ENCODE results near the gene PTGFRN. TPM values are rescaled to one million over a fixed set of nuclear protein-coding genes. Genes with fewer than 3 reads are reported as not detected.
A peak's percentile ranks its signal among the peaks of the same experiment; 100 is the strongest.

The PTGFRN gene
- total and polyA plus RNA-seq, 2 of the 8 experiments (the other 6 are each of a cell fraction or from before 2014, with no cell fraction given), result 13.0 to 32.6 TPM

GRCh38 chr1:116952738-116953275 lies 43.1 kb downstream of the PTGFRN start:
- 95% methylated on average over 2 of the region's 2 CpGs; no CpG with 5 or more reads in 1 of the 2 experiments for WGBS, 2 experiments (ENCODE audit: extremely low coverage in 1 of 2, insufficient coverage in 1 of 2, insufficient read length in 1 of 2, insufficient replicate concordance in 2 of 2, low coverage in 1 of 2, low lambda C conversion rate in 2 of 2, missing lambda C conversion rate in 1 of 2)
- ChIA-PET POLR2A (ENCODE audit: partially characterized antibody) (interaction anchor here (0.6 to 0.8 kb wide), 2 partner anchors 64 to 77 kb away, joined by 3 read pairs; no protein-coding TSS in a partner anchor), CTCF (ENCODE audit: partially characterized antibody) (interaction anchor here (1.0 to 1.5 kb wide), 2 partner anchors 18 to 51 kb away, joined by 3 read pairs; no protein-coding TSS in a partner anchor)
- no peak overlapping the region for H2BK12ac ChIP-seq (ENCODE audit: low read depth, low read length)
- H4K5ac ChIP-seq (ENCODE audit: insufficient read length, low read depth, low read length), result no peak overlapping the region
- H3K23me2 ChIP-seq (ENCODE audit: low read depth, low read length), result no peaks in the 10 kb centered on the region; the same call in 1 of the 2 replicates
- TF ChIP-seq GTF2F1 (IDR thresholded peaks at IDR 0.05; ENCODE audit: borderline replicate concordance, low read depth, low read length), result no peak
- no peaks in the 10 kb centered on the region for H3K79me2 ChIP-seq (ENCODE audit: control insufficient read depth in 1 of 2, insufficient read depth in 2 of 2, low read length in 2 of 2)
- no peak overlapping the region for H3K4me3 ChIP-seq (ENCODE audit: extremely low read depth in 1 of 4, insufficient read depth in 2 of 4, low read depth in 3 of 4, low read length in 4 of 4)
- H3K79me1 ChIP-seq (ENCODE audit: low read depth, low read length), result peaks cover 2% of the 10 kb centered on the region; the same call in 1 of the 2 replicates
- no peak overlapping the region for H2BK120ac ChIP-seq (replicated peaks; ENCODE audit: low read depth, low read length)
- no peak overlapping the region for H3K14ac ChIP-seq (ENCODE audit: insufficient read length)
- FAIRE-seq, result no peak
- no peak overlapping the region for H3K18ac ChIP-seq (ENCODE audit: extremely low read depth, low read length)
- H2AK5ac ChIP-seq (ENCODE audit: low read depth, low read length), result no peak overlapping the region
- H4K91ac ChIP-seq (replicated peaks; ENCODE audit: insufficient read length, low read length), result no peak overlapping the region
- no peak overlapping the region for H3K4ac ChIP-seq (replicated peaks; ENCODE audit: insufficient read length, low read depth, low read length)
- peaks cover 0 to 5% (median 2%) of the 10 kb centered on the region in 4 experiments; a peak in 3 of 8 replicates for H3K36me3 ChIP-seq (ENCODE audit: control insufficient read depth in 2 of 4, insufficient read depth in 4 of 4, low read length in 3 of 4)
- no peak overlapping the region for H2BK15ac ChIP-seq (ENCODE audit: low read length)
- H4K8ac ChIP-seq (ENCODE audit: extremely low read depth, insufficient read depth, low read length), result no peak overlapping the region
- no peaks in the 10 kb centered on the region for H3K9me3 ChIP-seq (ENCODE audit: insufficient read depth in 2 of 2, low read depth in 1 of 2, low read length in 1 of 2)
- no peak overlapping the region for H2BK20ac ChIP-seq (ENCODE audit: low read length)
- no peak overlapping the region for H3K9ac ChIP-seq (replicated peaks in 1 of 4; ENCODE audit: extremely low read depth in 1 of 4, low read depth in 3 of 4, low read length in 3 of 4)
- peaks cover 0 to 11% (median 4%) of the 10 kb centered on the region in 4 experiments; a peak in 4 of 7 replicates for H3K4me1 ChIP-seq (replicated peaks in 1 of 4; ENCODE audit: control insufficient read depth in 3 of 4, insufficient read depth in 4 of 4, low read length in 3 of 4)
- H4K20me1 ChIP-seq (replicated peaks in 1 of 2; ENCODE audit: control insufficient read depth in 1 of 2, insufficient read depth in 2 of 2, low read length in 2 of 2), result no peaks in the 10 kb centered on the region
- H3K23ac ChIP-seq (ENCODE audit: insufficient read length), result no peak overlapping the region
- DNase-seq (ENCODE audit: low read depth in 1 of 2, low spot score in 2 of 2), result peak in 1 of 2 experiments; percentile 23
- no peak overlapping the region for H3K4me2 ChIP-seq (ENCODE audit: insufficient read depth in 1 of 2, low read depth in 2 of 2, low read length in 2 of 2)
- no peaks in the 10 kb centered on the region for H3K27me3 ChIP-seq (replicated peaks in 1 of 4; ENCODE audit: control insufficient read depth in 3 of 4, extremely low read depth in 1 of 4, insufficient read depth in 3 of 4, low read length in 3 of 4)
- no peak overlapping the region for H2BK5ac ChIP-seq (ENCODE audit: low read depth, low read length)
- H2AFZ ChIP-seq (ENCODE audit: low read length), result no peak overlapping the region
- H3K56ac ChIP-seq (replicated peaks; ENCODE audit: insufficient read length, low read depth, low read length), result no peak overlapping the region
- H3K27ac ChIP-seq (ENCODE audit: low read depth, low read length), result no peak overlapping the region

Data from H1 (cell line).